Spleen (tissue), 7 donors: ENCODE measurements around the gene NKRF.

Source experiments
- POLR2A ChIP-seq, 3 donors: fragments of 450-650 bp; IDR thresholded peaks; one replicate each; pipeline ENCODE4 v1.5.1; 2017; ENCODE audit warnings: antibody characterized with exemption in 3 of 3, mild to moderate bottlenecking in 1 of 3
- POLR2AphosphoS5 ChIP-seq, 3 donors: sonication (generic); formaldehyde crosslinking; IDR thresholded peaks; one replicate each; pipeline ENCODE4 v1.5.1; 2017; ENCODE audit warnings: antibody characterized with exemption in 3 of 3
- TF ChIP-seq, protein P1 (sequence below), 11 experiments: fragments of 200-600 bp in 7 of 11; fragments of 450-650 bp in 4 of 11; sonication (generic) in 4 of 11; IDR thresholded peaks in 8 of 11; conservative IDR thresholded peaks in 3 of 11; 1 replicate in 7 of 11; 2 replicates in 4 of 11; pipeline versions ENCODE4 v1.4.0 to v1.8.0; 2016 to 2021; ENCODE audit warnings: antibody characterized with exemption in 11 of 11, inconsistent platforms in 4 of 11, mild to moderate bottlenecking in 1 of 11
- donor health status: DM: no; HTN: no; CAD: no; lungs with moderate emphysema.
- donor health status: DM: no; HTN: no; CAD: no.
- donor health status: DM: no; HTN: no; CAD: no.

GRCh38 chrX:119583431-119584059, 22.7 kb downstream of the NKRF start:
- TF ChIP-seq, protein P1, sequence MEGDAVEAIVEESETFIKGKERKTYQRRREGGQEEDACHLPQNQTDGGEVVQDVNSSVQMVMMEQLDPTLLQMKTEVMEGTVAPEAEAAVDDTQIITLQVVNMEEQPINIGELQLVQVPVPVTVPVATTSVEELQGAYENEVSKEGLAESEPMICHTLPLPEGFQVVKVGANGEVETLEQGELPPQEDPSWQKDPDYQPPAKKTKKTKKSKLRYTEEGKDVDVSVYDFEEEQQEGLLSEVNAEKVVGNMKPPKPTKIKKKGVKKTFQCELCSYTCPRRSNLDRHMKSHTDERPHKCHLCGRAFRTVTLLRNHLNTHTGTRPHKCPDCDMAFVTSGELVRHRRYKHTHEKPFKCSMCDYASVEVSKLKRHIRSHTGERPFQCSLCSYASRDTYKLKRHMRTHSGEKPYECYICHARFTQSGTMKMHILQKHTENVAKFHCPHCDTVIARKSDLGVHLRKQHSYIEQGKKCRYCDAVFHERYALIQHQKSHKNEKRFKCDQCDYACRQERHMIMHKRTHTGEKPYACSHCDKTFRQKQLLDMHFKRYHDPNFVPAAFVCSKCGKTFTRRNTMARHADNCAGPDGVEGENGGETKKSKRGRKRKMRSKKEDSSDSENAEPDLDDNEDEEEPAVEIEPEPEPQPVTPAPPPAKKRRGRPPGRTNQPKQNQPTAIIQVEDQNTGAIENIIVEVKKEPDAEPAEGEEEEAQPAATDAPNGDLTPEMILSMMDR (IDR thresholded peaks at IDR 0.05 in 8 of 11, conservative IDR thresholded peaks at IDR 0.05 in 3 of 11) = no peak
- no peak for TF ChIP-seq POLR2A (IDR thresholded peaks at IDR 0.05)
- no peak for TF ChIP-seq POLR2AphosphoS5 (IDR thresholded peaks at IDR 0.05)
